HG03469 (cell line): ENCODE measurements around the gene NT5DC4.

Source experiments
- ATAC-seq: cut with Tn5 transposase; IDR thresholded peaks from one replicate; pipeline ENCODE4 v1.9.1; 2021; ENCODE audit warnings: mild to moderate bottlenecking, moderate library complexity, moderate number of reproducible peaks; ENCODE audit not compliant: unreplicated experiment

The NT5DC4 gene

DNA sequence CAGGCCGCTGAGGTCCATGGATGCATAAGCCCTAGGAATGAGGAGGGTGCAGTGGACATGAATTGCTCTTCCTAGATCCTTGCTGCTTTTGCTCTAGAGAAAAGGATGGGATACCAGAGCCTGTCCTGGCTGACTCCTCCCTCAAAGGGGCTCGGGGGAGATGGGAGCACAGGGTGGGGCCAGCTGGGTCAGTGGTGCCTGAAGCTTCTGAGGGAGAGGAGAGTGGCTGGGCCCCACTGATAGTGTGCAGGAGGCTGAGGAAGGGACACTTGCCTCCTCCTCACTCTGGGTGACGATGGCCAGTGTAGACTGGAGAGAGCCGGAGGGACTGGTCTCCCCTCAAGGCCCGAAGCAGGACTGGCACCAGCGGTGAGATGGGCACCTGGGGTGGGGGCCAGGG lies at the start of gene NT5DC4:
Gene NT5DC4, plus strand, starts transcription at position 236 of the 400 bp plus-strand sequence. Its CDS starts 60 bp downstream, at position 296.
- no peak for ATAC-seq

- no peak for ATAC-seq
Observed at GRCh38 chr2:112671801-112672200, 49.0 kb upstream of the NT5DC4 start.

GRCh38 chr2:112673008-112673407 lies 47.8 kb upstream of the NT5DC4 start:
- no peak for ATAC-seq

- no peak for ATAC-seq
Observed at GRCh38 chr2:112674229-112674628, 46.6 kb upstream of the NT5DC4 start.

DNA sequence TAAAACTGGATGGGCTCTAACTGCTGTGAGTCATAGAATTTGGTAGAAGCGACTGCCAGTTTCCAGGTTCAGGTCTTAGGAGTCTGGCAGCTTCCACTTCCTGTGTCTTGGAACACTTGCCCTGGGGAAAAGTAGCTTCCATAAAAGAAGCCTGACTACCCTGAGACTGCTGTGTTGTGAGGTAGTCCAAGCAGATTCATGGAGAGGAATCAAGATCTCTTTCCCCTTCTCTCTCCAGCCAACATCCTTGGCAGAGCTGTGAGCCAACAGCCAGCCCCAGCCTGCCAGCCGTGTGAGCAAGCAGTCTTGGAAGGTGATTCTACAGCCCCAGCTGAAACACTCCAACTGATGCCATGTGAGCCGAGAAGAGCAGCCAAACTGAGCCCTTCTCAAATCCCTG lies 41.3 kb upstream of the NT5DC4 start:
- ATAC-seq: no peak

DNA sequence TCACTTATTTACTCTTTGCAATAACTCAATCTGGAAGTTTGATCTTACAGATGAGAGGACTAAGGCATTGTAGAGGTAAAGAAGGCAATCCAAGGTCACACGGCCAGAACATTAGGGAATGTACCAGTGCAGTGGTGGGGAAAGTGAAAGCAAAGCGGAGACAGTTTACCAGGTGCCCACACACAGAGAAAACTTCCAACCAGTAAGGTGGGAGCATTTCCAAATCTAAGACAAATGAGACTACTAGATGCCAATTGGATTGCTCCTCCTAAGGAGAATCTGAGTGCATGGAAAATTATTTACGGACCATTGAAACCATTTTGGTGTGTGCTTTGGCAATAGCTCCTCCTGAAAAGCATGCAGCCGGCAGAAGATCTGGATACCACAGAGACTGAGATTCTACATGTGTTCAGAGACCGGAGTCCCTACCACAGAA lies 40.1 kb upstream of the NT5DC4 start:
- ATAC-seq: no peak

DNA sequence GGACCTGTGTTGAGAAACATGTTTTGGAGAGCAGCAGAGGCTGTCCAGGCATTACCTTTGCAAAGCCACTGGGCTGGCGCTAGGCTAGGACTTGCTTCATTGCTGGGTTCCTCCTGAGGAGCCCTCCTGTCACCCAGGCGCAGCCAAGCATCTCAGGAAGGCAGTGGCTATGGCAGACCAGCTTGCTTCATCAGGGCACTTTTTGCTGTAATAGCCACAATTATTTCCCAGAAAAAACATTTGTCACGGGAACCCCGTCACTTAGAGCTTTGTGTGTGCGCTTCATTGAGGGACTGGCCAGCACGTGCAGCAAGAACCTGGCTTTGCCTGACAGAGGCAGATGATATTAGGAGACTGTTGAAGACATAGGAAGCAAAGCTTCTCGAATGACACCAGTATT lies 38.7 kb upstream of the NT5DC4 start:
- ATAC-seq: no peak

- ATAC-seq: no peak
Observed at GRCh38 chr2:112683550-112684414, 37.0 kb upstream of the NT5DC4 start.

GRCh38 chr2:112684415-112684775 lies 36.4 kb upstream of the NT5DC4 start:
- no peak for ATAC-seq

DNA sequence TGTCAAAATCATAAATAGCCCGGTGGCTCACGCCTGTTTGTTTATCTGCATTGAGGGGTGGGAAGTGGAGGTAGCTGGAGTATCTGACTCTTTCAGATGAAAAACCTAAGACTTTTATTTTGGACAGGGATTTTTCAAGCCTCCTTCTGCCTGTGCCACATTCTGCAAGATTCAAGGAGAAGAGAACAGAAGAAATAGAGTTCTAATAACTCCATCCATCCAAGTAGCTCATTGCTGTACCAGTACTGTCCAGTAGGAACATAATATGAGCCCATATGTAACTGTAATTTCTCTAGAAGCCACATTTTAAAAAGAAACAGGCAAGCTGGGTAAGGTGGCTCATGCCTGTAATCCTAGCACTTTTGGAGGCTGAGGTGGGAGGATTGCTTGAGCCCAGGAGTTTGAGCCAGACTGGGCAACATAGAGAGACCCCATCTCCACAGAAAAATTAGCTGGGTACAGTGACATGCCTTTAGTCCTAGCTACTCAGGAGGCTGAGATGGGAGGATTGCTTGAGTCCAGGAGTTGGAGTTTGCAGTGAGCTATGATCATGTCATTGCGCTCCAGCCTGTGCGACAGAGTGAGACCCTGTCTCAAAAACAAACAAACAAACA lies 35.4 kb upstream of the NT5DC4 start:
- ATAC-seq: no peak

- no peak for ATAC-seq
Observed at GRCh38 chr2:112686348-112687217, 34.2 kb upstream of the NT5DC4 start.

- no peak for ATAC-seq
Observed at GRCh38 chr2:112687522-112687921, 33.3 kb upstream of the NT5DC4 start.

DNA sequence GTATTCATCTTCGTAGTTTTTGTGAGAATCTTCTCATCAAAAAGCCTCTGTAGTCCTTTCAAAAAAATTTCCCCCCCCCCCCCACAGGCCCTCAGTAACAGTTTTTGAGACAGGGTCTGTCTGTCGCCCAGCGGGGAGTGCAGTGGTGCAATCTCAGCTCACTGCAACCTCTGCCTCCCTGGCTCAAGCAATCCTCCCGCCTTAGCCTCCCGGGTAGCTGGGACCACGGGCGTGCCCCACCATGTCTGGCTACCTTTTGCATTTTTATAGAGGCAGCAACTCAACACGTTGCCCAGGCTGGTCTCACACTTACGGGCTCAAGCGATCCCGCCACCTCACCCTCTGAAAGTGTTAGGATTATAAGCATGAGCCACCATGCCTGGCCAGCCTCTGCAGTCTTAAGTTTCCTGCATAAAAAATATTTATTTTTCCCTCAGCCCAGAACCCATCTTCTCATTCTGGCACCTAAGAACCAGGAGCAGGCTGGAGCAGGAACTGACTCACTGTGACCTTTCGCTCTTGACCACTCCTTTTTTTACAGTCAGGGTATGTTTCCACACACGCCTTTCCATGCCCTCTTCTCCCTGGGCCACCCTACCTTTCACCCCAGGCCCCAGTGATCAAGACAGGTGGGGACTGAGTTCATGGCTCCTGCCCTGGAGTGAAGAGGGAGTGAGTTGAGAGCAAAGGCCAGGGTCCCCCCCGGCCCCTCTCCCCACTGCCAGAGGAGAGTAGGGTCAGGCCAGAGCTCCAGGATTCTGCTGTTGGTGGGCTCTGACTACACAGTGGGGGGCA lies 32.5 kb upstream of the NT5DC4 start:
- ATAC-seq: no peak

GRCh38 chr2:112690853-112691401 lies 29.9 kb upstream of the NT5DC4 start:
- no peak for ATAC-seq

DNA sequence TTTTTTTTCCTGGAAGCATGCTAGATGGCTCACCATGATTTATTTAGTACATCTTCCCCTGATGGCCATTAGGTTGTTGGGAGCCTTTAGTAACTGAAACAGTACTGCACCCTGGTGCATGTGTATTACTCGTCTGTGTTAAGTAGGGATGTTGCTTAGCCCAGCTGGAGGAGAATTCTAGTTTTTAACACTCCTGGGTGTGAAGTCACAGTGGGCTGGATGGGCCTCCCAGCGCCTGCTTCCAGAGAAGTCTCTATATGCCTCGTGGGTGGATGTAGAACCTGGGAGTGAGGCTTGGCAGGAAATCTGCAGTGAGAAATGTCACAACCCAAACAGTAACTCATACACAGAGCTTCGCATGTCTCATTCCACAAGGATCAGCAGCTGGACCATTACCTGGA lies 28.9 kb upstream of the NT5DC4 start:
- no peak for ATAC-seq

- peak; percentile 77 for ATAC-seq
Observed at GRCh38 chr2:112692495-112692911, 28.3 kb upstream of the NT5DC4 start.

DNA sequence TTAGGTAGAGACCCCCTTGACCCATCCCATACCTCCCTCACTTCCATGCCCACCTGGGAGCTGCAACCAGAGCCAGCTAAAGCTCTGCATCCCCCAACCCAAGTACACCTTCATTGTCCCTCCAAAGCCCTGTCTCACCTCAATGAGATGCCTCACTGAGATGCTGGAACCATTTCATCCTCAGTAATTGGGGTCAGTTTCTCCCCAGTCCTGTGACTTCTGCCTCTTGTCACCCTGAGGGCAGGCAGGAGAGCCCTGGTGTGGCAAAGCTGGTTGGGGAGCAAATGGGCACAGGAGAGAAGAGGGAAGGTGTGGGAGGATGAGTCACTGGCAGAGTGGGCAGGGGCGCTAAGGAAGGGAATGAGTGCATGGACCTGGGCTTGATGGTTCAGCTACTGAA lies 27.9 kb upstream of the NT5DC4 start:
- ATAC-seq: no peak

GRCh38 chr2:112693596-112693995 lies 27.2 kb upstream of the NT5DC4 start:
- ATAC-seq: no peak

GRCh38 chr2:112694182-112694581 lies 26.6 kb upstream of the NT5DC4 start:
- no peak for ATAC-seq

GRCh38 chr2:112698834-112699515 lies 21.8 kb upstream of the NT5DC4 start:
- ATAC-seq: no peak
